ENCODE data around the gene ALMS1.
"Not testable (repeated sequence)": the region's sequence is repeated elsewhere in the genome, so short reads cannot be mapped to it uniquely, and the experiment has no call there.

The ALMS1 gene

GRCh38 chr2:73402386-73403103 lies 16.9 kb downstream of the ALMS1 start:
- no peak for DNase-seq

GRCh38 chr2:73403237-73403636 lies 17.6 kb downstream of the ALMS1 start:
- DNase-seq = no peak

GRCh38 chr2:73404409-73404808 lies 18.8 kb downstream of the ALMS1 start:
- no peak for DNase-seq

- DNase-seq = no peak
These were observed 21.4 kb downstream of the ALMS1 start for GRCh38 chr2:73406996-73407395.

- DNase-seq = no peak
These were observed 22.6 kb downstream of the ALMS1 start for GRCh38 chr2:73408198-73408597.

DNA sequence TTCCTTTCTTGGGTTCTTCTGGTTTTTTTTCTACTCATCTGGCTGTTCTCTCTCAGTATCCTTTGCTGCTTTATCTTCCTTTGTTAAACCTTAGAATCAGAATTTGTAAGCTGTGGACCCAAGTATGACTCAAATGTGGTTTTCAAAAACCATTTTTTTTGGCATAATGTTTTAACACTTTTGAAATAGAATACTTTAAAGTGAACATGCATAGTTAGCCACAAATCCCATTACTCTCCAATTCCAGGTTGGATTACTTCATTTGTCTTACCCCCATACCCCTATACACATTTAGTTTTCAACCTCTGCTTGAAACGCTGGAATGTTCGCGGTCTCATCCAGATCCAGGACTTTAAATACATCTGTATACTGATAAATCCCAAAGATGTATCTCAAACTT lies 29.1 kb downstream of the ALMS1 start:
- DNase-seq = no peak

DNA sequence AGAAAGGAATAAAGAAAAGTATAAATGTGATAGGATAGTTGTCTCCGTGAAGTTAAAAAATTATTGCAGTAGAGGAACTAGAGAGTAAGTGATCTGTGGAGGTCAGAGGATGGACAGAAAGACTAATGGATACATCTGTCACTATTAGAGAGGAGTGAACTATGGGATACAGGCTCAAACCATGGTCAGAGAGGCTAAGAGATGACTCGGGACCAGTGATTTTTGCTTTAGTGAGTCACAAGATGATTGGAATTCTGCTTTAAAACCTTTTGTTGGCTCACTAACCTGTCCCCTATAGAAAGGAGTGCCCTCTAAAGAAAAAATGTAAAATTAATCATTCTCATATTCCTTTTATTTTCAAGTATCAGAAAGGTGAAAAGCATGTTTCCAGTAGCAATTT lies 30.3 kb downstream of the ALMS1 start:
- DNase-seq = no peak

- DNase-seq = no peak
These were observed 32.7 kb downstream of the ALMS1 start for GRCh38 chr2:73418343-73418742.

DNA sequence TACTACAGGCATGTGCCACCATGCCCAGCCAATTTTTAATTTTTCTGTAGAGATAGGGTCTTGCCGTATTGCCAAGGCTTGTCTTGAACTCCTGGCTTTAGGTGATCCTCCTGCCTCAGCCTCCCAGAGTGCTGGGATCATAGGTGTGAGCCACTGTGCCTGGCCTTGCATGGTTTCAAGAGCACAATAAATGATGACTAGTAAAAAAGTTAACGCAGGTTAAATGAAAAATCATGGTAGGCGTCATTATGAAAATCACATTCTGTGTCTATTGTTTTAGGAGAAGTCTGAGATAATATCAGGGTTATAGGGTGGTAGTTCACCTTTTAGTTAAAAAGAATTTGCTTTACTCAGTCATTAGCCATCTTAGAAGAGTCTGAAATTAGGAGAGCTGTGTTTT lies 38.3 kb downstream of the ALMS1 start:
- DNase-seq = no peak

GRCh38 chr2:73426176-73426575 lies 40.5 kb downstream of the ALMS1 start:
- DNase-seq = no peak

GRCh38 chr2:73436019-73436418 lies 50.4 kb downstream of the ALMS1 start:
- no peak for DNase-seq

- no peak for DNase-seq
These were observed 58.6 kb downstream of the ALMS1 start for GRCh38 chr2:73444202-73444601.

DNA sequence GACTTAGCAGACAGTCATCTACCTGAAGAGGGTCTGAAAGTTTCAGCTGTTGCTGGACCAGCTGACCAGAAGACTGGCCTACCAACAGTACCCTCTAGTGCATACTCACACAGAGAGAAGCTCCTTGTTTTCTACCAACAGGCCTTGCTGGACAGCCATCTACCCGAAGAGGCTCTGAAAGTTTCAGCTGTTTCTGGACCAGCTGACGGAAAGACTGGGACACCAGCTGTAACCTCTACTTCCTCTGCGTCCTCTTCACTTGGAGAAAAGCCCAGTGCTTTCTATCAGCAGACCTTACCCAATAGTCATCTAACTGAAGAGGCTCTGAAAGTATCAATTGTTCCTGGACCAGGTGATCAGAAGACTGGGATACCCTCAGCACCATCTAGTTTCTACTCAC lies 63.2 kb downstream of the ALMS1 start:
- no peak for DNase-seq

- DNase-seq = no peak
These were observed 63.8 kb downstream of the ALMS1 start for GRCh38 chr2:73449404-73449803.

DNA sequence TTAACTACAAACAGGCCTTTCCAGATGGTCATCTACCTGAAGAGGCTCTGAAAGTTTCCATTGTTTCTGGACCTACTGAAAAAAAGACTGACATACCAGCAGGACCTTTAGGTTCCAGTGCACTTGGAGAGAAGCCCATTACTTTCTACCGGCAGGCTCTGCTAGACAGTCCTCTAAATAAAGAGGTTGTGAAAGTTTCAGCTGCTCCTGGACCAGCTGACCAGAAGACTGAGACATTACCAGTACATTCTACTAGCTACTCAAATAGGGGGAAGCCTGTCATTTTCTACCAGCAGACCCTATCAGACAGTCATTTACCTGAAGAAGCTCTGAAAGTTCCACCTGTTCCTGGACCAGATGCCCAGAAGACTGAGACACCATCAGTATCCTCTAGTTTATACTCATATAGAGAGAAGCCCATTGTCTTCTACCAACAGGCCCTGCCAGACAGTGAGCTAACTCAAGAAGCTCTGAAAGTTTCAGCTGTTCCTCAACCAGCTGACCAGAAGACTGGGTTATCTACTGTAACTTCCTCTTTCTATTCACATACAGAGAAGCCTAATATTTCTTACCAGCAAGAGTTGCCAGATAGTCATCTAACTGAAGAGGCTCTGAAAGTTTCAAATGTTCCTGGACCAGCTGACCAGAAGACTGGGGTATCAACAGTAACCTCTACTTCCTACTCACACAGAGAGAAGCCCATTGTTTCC lies 65.8 kb downstream of the ALMS1 start:
- peak; percentile 48 for DNase-seq

GRCh38 chr2:73457982-73458381 lies 72.3 kb downstream of the ALMS1 start:
- no peak for DNase-seq

- not testable (repeated sequence) for DNase-seq
These were observed 76.8 kb downstream of the ALMS1 start for GRCh38 chr2:73462388-73462787.

- DNase-seq = no peak
These were observed 82.7 kb downstream of the ALMS1 start for GRCh38 chr2:73468376-73468775.

- not testable (repeated sequence) for DNase-seq
These were observed 98.2 kb downstream of the ALMS1 start for GRCh38 chr2:73483874-73484273.

DNA sequence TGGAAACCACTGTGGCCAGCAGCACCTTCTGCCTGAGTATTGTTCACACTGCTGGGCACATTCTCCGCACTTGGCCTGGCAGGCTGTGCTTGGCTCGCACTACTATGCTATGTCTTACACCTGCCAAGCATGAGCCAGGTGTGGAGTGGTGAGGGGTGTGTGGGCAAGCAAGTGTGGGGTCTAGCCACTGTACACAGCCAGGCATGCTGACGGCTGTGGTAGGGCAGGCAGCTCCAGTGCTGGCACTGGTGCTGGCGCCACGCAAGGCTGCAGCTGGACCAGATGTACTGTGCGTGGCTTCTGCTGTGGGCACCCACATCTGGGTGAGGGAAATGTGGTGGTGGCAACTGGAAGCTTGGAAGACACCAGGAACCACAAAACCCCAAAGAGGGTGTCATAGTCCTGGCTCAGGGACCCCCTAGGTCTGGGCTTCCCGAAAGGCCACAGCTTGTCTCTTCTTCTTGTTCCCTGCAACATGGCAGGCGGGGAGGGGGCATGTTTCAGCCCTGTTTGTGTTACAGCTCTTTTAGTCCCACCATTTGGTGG lies 101.5 kb downstream of the ALMS1 start:
- no peak for DNase-seq

- no peak for DNase-seq
These were observed 102.4 kb downstream of the ALMS1 start for GRCh38 chr2:73488079-73488478.

DNA sequence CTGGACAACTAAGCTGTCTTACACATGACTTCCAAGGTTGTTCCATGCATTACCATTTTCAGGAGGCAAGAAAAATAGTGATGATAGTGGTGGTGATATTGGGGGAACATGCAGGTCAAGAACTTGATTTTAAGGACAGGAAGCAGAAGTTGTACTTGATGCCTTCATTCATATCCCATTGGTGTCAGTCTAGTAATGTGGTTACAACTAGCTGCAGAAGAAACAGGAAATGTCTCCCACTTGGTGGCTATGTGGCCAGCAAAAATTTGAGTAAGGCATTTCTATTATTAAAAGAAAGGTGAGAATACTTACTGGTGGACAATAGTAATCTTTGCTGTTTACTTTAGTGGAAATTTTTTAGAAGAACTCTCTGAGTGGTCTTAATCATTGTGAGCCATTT lies 103.4 kb downstream of the ALMS1 start:
- no peak for DNase-seq

- DNase-seq = no peak
These were observed 108.4 kb downstream of the ALMS1 start for GRCh38 chr2:73494031-73494430.

- peak; percentile 45 for DNase-seq
These were observed 118.4 kb downstream of the ALMS1 start for GRCh38 chr2:73503992-73504570.
